Measurements from ENCODE around the gene SEMA4C.

DNA sequence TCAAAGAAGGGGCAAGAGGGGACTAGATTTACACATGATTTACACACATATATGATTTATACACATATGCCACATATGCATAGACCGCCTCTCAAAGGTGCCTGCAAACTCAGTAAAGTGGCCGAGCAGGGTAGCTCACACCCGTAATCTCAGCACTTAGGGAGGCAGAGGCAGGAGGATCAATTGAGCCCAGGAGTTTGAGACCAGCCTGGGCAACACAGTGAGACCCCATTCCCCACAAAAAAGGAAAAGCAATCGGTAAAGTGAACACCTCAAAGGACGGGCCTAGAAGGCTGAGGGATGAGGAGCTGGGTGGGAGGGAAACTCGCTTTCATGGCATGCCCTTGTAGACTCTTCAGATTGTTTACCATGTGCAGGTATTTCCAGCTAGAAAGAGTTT is 17.2 kb downstream of the SEMA4C start:
- TF ChIP-seq, protein P1, sequence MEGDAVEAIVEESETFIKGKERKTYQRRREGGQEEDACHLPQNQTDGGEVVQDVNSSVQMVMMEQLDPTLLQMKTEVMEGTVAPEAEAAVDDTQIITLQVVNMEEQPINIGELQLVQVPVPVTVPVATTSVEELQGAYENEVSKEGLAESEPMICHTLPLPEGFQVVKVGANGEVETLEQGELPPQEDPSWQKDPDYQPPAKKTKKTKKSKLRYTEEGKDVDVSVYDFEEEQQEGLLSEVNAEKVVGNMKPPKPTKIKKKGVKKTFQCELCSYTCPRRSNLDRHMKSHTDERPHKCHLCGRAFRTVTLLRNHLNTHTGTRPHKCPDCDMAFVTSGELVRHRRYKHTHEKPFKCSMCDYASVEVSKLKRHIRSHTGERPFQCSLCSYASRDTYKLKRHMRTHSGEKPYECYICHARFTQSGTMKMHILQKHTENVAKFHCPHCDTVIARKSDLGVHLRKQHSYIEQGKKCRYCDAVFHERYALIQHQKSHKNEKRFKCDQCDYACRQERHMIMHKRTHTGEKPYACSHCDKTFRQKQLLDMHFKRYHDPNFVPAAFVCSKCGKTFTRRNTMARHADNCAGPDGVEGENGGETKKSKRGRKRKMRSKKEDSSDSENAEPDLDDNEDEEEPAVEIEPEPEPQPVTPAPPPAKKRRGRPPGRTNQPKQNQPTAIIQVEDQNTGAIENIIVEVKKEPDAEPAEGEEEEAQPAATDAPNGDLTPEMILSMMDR (conservative IDR thresholded peaks at IDR 0.05; ENCODE audit: low read length), result no peak
- TF ChIP-seq EZH2phosphoT487 (IDR thresholded peaks at IDR 0.05; ENCODE audit: borderline replicate concordance, low read depth, low read length), result no peak
